PC-3 (cell line): ENCODE results near the gene TOMM22. TPM values are rescaled to one million over a fixed set of nuclear protein-coding genes. Genes with fewer than 3 reads are reported as not detected.

ENCODE experiments used
- ATAC-seq: fragments of 200-7000 bp; cut with Tn5 transposase; 2 replicates; pipeline ENCODE4 v1.9.1; 2020; ENCODE audit warnings: mild to moderate bottlenecking, moderate library complexity
- BruUV-seq: library from RNA; stranded (reverse); fragments of 400-500 nt; replicated peaks from 2 replicates; lab custom pipeline; 2021; lab: Mats Ljungman, UMichigan
- CTCF ChIA-PET: fragments of 300-600 bp; sonication (Branson Sonifier 250); formaldehyde crosslinking; loops from one replicate; lab custom pipeline; 2022; ENCODE audit warnings: antibody characterized with exemption; lab: Charles Lee
- POLR2A ChIA-PET: fragments of 300-600 bp; sonication (Branson Sonifier 250); formaldehyde crosslinking; loops from one replicate; lab custom pipeline; 2022; ENCODE audit warnings: antibody characterized with exemption; ENCODE audit not compliant: unreplicated experiment; lab: Charles Lee
- DNase-seq: peaks from one replicate; pipeline ENCODE4 v3.0.0-alpha.2; 2015
- H2AFZ ChIP-seq: fragments of 300-600 bp; sonication (generic); 2 replicates; pipeline ENCODE4 v1.6.0; 2016; ENCODE audit warnings: antibody characterized with exemption, low read length
- H3F3A ChIP-seq: fragments of 300-600 bp; sonication (generic); one replicate; pipeline ENCODE4 v1.6.0; 2017; ENCODE audit warnings: antibody characterized with exemption, low read length, control low read depth, mild to moderate bottlenecking; ENCODE audit not compliant: unreplicated experiment
- H3K27ac ChIP-seq: fragments of 300-600 bp; sonication (generic); 2 replicates; pipeline ENCODE4 v1.5.1; 2016; ENCODE audit warnings: mild to moderate bottlenecking, low read length
- H3K27me3 ChIP-seq: fragments of 300-600 bp; sonication (generic); 2 replicates; pipeline ENCODE4 v1.6.1; 2016; ENCODE audit warnings: low read length, mixed read lengths
- H3K36me3 ChIP-seq: fragments of 300-600 bp; sonication (generic); 2 replicates; pipeline ENCODE4 v1.6.1; 2016; ENCODE audit warnings: low read depth, mixed run types, low read length, mixed read lengths
- H3K4me1 ChIP-seq: fragments of 300-600 bp; sonication (generic); 2 replicates; pipeline ENCODE4 v1.5.1; 2016; ENCODE audit warnings: low read length; ENCODE audit not compliant: insufficient read depth
- H3K4me2 ChIP-seq: fragments of 300-600 bp; sonication (generic); 2 replicates; pipeline ENCODE4 v1.6.0; 2016; ENCODE audit warnings: low read length
- H3K4me3 ChIP-seq: fragments of 300-600 bp; sonication (generic); 2 replicates; pipeline ENCODE4 v1.5.1; 2016; ENCODE audit warnings: mild to moderate bottlenecking, low read length, mixed read lengths
- H3K79me2 ChIP-seq: fragments of 300-600 bp; sonication (generic); 2 replicates; pipeline ENCODE4 v1.6.1; 2017; ENCODE audit warnings: low read length, mixed read lengths
- H3K9ac ChIP-seq: fragments of 300-600 bp; sonication (generic); 2 replicates; pipeline ENCODE4 v1.6.0; 2016; ENCODE audit warnings: mild to moderate bottlenecking, low read length
- H3K9me2 ChIP-seq: fragments of 300-600 bp; sonication (generic); replicated peaks from 2 replicates; pipeline ENCODE4 v1.6.1; 2016; ENCODE audit warnings: mixed run types, low read length, mixed read lengths
- H3K9me3 ChIP-seq: fragments of 300-600 bp; sonication (generic); 2 replicates; pipeline ENCODE4 v1.6.1; 2016; ENCODE audit warnings: low read length, mixed read lengths
- H4K20me1 ChIP-seq: fragments of 300-600 bp; sonication (generic); 2 replicates; pipeline ENCODE4 v1.6.1; 2016; ENCODE audit warnings: low read length, mixed read lengths
- EZH2 ChIP-seq: fragments of 300-600 bp; sonication (generic); IDR thresholded peaks from one replicate; pipeline ENCODE4 v1.6.1; 2017; ENCODE audit warnings: antibody characterized with exemption, mild to moderate bottlenecking, low read length; ENCODE audit not compliant: unreplicated experiment
- EZH2phosphoT487 ChIP-seq: fragments of 300-600 bp; sonication (generic); IDR thresholded peaks from 2 replicates; pipeline ENCODE4 v1.6.1; 2018; ENCODE audit warnings: mild to moderate bottlenecking, antibody characterized with exemption, low read length, borderline replicate concordance
- intact Hi-C: fragments of 100-400 bp; cut with micrococcal nuclease; formaldehyde crosslinking; loops from 2 replicates; pipeline ENCODE4 v1.9.0; 2023
- total RNA-seq: library from RNA; depleted of rRNA; stranded (reverse); fragments of >200 nt; gene quantifications from 2 replicates; pipeline ENCODE4 v1.2.3, GENCODE V29; 2014
- TF ChIP-seq, protein P1 (sequence below): fragments of 300-600 bp; sonication (generic); conservative IDR thresholded peaks from 2 replicates; pipeline ENCODE4 v1.5.1; 2017; ENCODE audit warnings: antibody characterized with exemption, low read depth, mild to moderate bottlenecking, low read length

TOMM22 gene
- total RNA-seq, 1 experiment from 2014 or later: 82.3 TPM

DNA sequence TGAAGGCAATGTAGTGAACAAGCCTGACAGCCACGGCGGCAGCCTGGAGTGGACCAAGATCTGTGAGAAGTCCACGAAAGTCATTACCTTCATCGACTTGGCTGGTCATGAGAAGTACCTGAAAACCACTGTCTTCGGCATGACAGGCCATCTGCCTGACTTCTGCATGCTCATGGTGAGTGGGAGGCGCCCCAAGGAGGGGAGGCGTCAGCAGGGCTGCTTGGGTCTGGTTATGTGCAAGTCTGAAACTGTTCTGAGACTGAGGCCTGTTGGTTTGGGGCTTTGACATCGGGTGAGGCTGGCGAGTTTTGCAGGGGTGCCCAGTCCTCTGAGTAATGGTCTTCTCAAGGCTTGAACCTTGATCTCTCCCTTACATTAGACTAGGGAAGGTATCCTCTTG is 35.1 kb downstream of the TOMM22 start:
- DNase-seq: no peak
- no TSS peak for BruUV-seq
- ATAC-seq: no peak
- Histone ChIP-seq H3K9ac (no peak overlapping the region), H3K27ac (no peak overlapping the region), H3K79me2 (peaks cover 52% of the 10 kb centered on the region), H3K9me2 (no peaks in the 10 kb centered on the region), H3K27me3 (no peaks in the 10 kb centered on the region), H3F3A (no peaks in the 10 kb centered on the region), H3K4me1 (peaks cover 22% of the 10 kb centered on the region), H3K36me3 (peaks cover 9% of the 10 kb centered on the region; the same call in 1 of the 2 replicates), H2AFZ (no peak overlapping the region), H3K4me3 (no peak overlapping the region), H4K20me1 (peaks cover 18% of the 10 kb centered on the region; the same call in 1 of the 2 replicates), H3K9me3 (no peaks in the 10 kb centered on the region), H3K4me2 (no peak overlapping the region)
- ChIA-PET CTCF (no interaction called here), POLR2A (no interaction called here)
- TF ChIP-seq EZH2 (no peak), EZH2phosphoT487 (no peak)
- TF ChIP-seq, protein P1, sequence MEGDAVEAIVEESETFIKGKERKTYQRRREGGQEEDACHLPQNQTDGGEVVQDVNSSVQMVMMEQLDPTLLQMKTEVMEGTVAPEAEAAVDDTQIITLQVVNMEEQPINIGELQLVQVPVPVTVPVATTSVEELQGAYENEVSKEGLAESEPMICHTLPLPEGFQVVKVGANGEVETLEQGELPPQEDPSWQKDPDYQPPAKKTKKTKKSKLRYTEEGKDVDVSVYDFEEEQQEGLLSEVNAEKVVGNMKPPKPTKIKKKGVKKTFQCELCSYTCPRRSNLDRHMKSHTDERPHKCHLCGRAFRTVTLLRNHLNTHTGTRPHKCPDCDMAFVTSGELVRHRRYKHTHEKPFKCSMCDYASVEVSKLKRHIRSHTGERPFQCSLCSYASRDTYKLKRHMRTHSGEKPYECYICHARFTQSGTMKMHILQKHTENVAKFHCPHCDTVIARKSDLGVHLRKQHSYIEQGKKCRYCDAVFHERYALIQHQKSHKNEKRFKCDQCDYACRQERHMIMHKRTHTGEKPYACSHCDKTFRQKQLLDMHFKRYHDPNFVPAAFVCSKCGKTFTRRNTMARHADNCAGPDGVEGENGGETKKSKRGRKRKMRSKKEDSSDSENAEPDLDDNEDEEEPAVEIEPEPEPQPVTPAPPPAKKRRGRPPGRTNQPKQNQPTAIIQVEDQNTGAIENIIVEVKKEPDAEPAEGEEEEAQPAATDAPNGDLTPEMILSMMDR: no peak
- intact Hi-C loops: no loop called here

DNA sequence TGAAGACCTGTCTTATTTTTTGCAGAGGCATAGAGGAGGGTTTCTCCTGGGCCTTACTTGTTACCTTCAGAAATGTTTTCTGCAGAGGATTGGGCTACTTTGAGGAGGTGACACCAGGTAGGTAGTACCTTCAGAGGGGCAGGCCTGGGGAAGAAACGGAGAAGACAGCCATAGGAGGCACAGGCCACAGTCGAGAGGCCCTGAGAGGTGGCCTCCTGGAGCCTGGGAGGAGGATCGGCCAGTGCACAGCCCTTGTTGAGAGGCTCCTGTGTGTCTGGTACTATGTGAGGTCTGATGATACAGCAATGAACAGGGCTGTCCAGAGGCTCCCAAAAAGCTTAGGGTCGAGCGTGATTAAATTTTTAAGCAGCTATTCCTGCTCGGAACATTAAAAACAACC is 35.5 kb downstream of the TOMM22 start:
- no peak for ATAC-seq
- BruUV-seq: no TSS peak
- Histone ChIP-seq H3F3A (no peaks in the 10 kb centered on the region), H2AFZ (no peak overlapping the region), H3K27me3 (no peaks in the 10 kb centered on the region), H3K4me3 (no peak overlapping the region), H3K9ac (no peak overlapping the region), H4K20me1 (peaks cover 15% of the 10 kb centered on the region; the same call in 1 of the 2 replicates), H3K9me3 (no peaks in the 10 kb centered on the region), H3K36me3 (peaks cover 12% of the 10 kb centered on the region), H3K79me2 (peaks cover 48% of the 10 kb centered on the region), H3K27ac (no peak overlapping the region), H3K4me1 (peaks cover 22% of the 10 kb centered on the region), H3K9me2 (no peaks in the 10 kb centered on the region), H3K4me2 (no peak overlapping the region)
- TF ChIP-seq EZH2phosphoT487 (no peak), EZH2 (no peak)
- TF ChIP-seq, protein P1: no peak
- POLR2A ChIA-PET: no interaction called here
- CTCF ChIA-PET: no interaction called here
- DNase-seq: no peak
- intact Hi-C loops: no loop called here

DNA sequence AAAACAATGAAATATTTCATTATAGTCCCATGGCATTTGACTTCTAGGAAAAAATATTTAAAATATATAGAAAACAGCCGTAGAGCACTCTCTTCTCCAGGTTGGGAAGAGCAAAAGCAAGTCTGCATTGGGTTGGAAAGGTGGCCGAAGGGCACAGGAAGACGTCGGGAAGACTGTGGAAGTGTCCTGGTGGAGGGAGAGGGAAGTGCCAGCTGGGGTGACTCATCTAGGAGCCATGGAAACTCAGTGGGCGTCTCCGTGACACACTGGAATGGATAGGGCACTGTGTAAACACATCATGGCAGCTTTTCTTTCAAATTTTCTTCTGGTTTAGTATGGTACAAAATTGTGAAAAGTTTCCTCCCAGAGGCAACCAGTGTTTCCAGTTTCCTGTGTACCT is 36.7 kb downstream of the TOMM22 start:
- intact Hi-C loops: no loop called here
- ChIA-PET POLR2A (interaction anchor here (0.6 to 0.7 kb wide), 3 partner anchors 9 to 137 kb away, joined by 3 read pairs; no protein-coding TSS in a partner anchor), CTCF (interaction anchor here (0.5 to 1.3 kb wide), 3 partner anchors 11 to 604 kb away, joined by 3 to 7 read pairs (median 3); no protein-coding TSS in a partner anchor)
- H3K79me2 ChIP-seq: peaks cover 36% of the 10 kb centered on the region
- no peak overlapping the region for H2AFZ ChIP-seq
- no peak overlapping the region for H3K9ac ChIP-seq
- H4K20me1 ChIP-seq: 0 out of 2 replicates have a peak, but pooled peaks cover 5% of the 10 kb centered on the region
- peak; percentile 85 for DNase-seq
- peaks cover 19% of the 10 kb centered on the region for H3K36me3 ChIP-seq
- H3K9me3 ChIP-seq: no peaks in the 10 kb centered on the region
- no peaks in the 10 kb centered on the region for H3K27me3 ChIP-seq
- H3K9me2 ChIP-seq: no peaks in the 10 kb centered on the region
- no peak overlapping the region for H3K4me3 ChIP-seq
- peak; percentile 100 for ATAC-seq
- peaks cover 22% of the 10 kb centered on the region for H3K4me1 ChIP-seq
- peak overlapping the region; percentile 59 for H3K4me2 ChIP-seq
- H3K27ac ChIP-seq: peak overlapping the region; percentile 45
- no peaks in the 10 kb centered on the region for H3F3A ChIP-seq
- TF ChIP-seq EZH2phosphoT487: no peak
- TF ChIP-seq, protein P1: peak; percentile 48
- no TSS peak for BruUV-seq
